ENCODE results near the gene SNTB2. TPM values are rescaled to one million over a fixed set of nuclear protein-coding genes. Genes with fewer than 3 reads are reported as not detected.
"Not testable (repeated sequence)": the region's sequence is repeated elsewhere in the genome, so short reads cannot be mapped to it uniquely, and the experiment has no call there.

Gene SNTB2
- total RNA-seq, 2 donors from 2014 or later, result 34.5 to 34.8 TPM

DNA sequence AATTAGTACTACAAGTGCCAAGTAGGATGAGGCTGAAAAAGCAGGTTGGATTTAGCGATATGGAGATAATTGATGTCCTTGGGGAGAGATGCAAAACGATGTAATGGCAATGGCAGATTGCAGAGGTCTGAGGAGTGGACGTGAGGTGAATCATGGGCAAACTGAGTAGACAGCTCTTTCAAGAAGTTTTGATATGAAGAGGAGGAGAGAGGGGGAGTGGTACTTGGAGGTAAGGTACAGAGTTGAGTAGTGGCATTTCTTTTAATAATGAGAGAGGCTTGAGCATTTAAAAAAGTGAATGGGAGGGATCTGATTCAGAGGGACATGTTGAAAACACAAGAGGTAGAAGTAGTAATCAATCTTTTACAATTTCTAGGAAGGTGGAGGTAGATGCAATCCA lies 106.4 kb downstream of the SNTB2 start:
- Histone ChIP-seq H3K9me3 (no peaks in the 10 kb centered on the region), H3K9ac (ENCODE audit: low read depth in 2 of 2, low read length in 2 of 2) (no peak overlapping the region), H3K4me1 (no peaks in the 10 kb centered on the region), H3K27me3 (no peaks in the 10 kb centered on the region), H3K4me3 (no peak overlapping the region), H3K36me3 (no peaks in the 10 kb centered on the region), H3K27ac (no peak overlapping the region)
- TF ChIP-seq, protein P1, sequence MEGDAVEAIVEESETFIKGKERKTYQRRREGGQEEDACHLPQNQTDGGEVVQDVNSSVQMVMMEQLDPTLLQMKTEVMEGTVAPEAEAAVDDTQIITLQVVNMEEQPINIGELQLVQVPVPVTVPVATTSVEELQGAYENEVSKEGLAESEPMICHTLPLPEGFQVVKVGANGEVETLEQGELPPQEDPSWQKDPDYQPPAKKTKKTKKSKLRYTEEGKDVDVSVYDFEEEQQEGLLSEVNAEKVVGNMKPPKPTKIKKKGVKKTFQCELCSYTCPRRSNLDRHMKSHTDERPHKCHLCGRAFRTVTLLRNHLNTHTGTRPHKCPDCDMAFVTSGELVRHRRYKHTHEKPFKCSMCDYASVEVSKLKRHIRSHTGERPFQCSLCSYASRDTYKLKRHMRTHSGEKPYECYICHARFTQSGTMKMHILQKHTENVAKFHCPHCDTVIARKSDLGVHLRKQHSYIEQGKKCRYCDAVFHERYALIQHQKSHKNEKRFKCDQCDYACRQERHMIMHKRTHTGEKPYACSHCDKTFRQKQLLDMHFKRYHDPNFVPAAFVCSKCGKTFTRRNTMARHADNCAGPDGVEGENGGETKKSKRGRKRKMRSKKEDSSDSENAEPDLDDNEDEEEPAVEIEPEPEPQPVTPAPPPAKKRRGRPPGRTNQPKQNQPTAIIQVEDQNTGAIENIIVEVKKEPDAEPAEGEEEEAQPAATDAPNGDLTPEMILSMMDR (IDR thresholded peaks at IDR 0.05), result no peak
- DNase-seq, result no peak
- intact Hi-C loops (cut with DNase I), result no loop called here

DNA sequence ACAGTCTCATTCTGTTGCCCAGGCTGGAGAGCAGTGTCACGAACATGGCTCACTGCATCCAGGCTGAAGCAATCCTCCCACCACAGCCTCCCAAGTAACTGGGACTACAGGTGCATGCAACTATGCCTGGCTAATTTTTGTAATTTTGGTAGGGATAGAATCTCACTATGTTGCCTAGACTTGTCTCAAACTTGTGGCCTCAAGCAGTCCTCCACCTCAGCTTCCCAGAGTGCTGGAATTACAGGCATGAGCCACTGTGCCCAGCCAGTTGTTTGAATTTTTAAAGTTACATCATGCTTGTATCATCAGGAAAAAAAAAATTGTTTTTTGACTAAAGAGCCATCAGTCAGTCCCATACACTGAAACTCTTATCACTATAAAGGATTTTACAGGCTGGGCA lies 107.1 kb downstream of the SNTB2 start:
- no peaks in the 10 kb centered on the region for H3K4me1 ChIP-seq
- H3K9ac ChIP-seq (ENCODE audit: low read depth in 2 of 2, low read length in 2 of 2), result no peak overlapping the region
- no peaks in the 10 kb centered on the region for H3K27me3 ChIP-seq
- H3K27ac ChIP-seq, result no peak overlapping the region
- TF ChIP-seq, protein P1 (IDR thresholded peaks at IDR 0.05), result no peak
- H3K4me3 ChIP-seq, result no peak overlapping the region
- no peaks in the 10 kb centered on the region for H3K9me3 ChIP-seq
- intact Hi-C loops (cut with DNase I), result no loop called here
- no peaks in the 10 kb centered on the region for H3K36me3 ChIP-seq
- no peak for DNase-seq

- H3K9ac ChIP-seq (ENCODE audit: low read depth in 2 of 2, low read length in 2 of 2); H3K27ac ChIP-seq; H3K4me3 ChIP-seq; H3K9me3 ChIP-seq; H3K27me3 ChIP-seq; H3K4me1 ChIP-seq; H3K36me3 ChIP-seq; DNase-seq; intact Hi-C loops (cut with DNase I): not testable (repeated sequence)
Observed at GRCh38 chr16:69296771-69297170, 109.8 kb downstream of the SNTB2 start.

DNA sequence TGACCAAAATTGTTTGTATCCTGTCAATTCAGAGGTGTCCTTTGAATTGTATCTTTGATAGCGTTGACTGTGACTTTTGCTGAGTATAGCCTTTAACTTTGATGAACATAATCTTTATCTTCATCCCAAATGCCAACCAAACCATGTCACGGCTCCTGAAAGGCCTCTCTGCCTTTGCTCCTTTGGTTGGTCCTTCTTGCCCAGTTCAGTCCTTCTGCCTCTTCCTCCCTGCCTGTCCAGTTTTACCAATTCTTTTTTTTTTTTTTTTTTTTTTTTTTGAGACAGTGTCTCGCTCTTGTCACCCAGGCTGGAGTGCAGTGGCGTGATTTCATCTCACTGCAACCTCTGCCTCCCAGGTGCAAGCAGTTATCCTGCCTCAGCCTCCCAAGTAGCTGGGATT lies 111.3 kb downstream of the SNTB2 start:
- Histone ChIP-seq H3K27ac (no peak overlapping the region), H3K4me1 (no peaks in the 10 kb centered on the region), H3K9ac (ENCODE audit: low read depth in 2 of 2, low read length in 2 of 2) (no peak overlapping the region), H3K9me3 (no peaks in the 10 kb centered on the region), H3K4me3 (no peak overlapping the region), H3K36me3 (no peaks in the 10 kb centered on the region), H3K27me3 (no peaks in the 10 kb centered on the region)
- DNase-seq, result no peak
- intact Hi-C loops (cut with DNase I), result no loop called here
- TF ChIP-seq, protein P1 (IDR thresholded peaks at IDR 0.05), result no peak

- no peaks in the 10 kb centered on the region for H3K36me3 ChIP-seq
Observed at GRCh38 chr16:69301187-69301586, 114.2 kb downstream of the SNTB2 start.

DNA sequence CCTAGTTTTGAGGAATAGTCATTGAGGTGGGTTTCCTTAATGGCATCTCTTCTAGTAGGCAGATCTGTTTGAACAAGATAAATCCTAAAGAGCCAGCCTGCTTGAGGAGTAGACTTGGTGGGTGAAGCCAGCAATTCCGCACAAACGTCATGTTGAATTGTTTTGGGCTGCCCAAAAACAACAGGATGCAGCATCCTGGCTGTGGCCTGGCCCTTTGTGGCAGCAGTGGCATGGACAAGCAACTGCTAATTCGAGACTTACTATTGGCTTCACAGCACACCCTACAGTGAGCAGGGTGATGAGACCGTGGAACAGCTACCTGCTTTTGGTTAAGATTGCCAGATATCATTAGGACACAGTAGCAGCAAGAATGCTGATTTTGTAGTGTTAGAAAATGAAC lies 114.9 kb downstream of the SNTB2 start:
- TF ChIP-seq, protein P1 (IDR thresholded peaks at IDR 0.05), result no peak
- no peaks in the 10 kb centered on the region for H3K9me3 ChIP-seq
- DNase-seq, result no peak
- intact Hi-C loops (cut with DNase I), result no loop called here
- no peaks in the 10 kb centered on the region for H3K27me3 ChIP-seq
- no peak overlapping the region for H3K4me3 ChIP-seq
- no peaks in the 10 kb centered on the region for H3K36me3 ChIP-seq
- H3K27ac ChIP-seq, result no peak overlapping the region
- no peak overlapping the region for H3K9ac ChIP-seq (ENCODE audit: low read depth in 2 of 2, low read length in 2 of 2)
- no peaks in the 10 kb centered on the region for H3K4me1 ChIP-seq

More at GRCh38 chr16:69301187-69301586, 114.2 kb downstream of the SNTB2 start:
- no peak for DNase-seq
- intact Hi-C loops (cut with DNase I), result no loop called here
- H3K4me1 ChIP-seq, result no peaks in the 10 kb centered on the region
- no peak overlapping the region for H3K9ac ChIP-seq (ENCODE audit: low read depth in 2 of 2, low read length in 2 of 2)
- H3K27me3 ChIP-seq, result no peaks in the 10 kb centered on the region
- H3K27ac ChIP-seq, result no peak overlapping the region
- H3K9me3 ChIP-seq, result no peaks in the 10 kb centered on the region
- no peak overlapping the region for H3K4me3 ChIP-seq
- TF ChIP-seq, protein P1 (IDR thresholded peaks at IDR 0.05), result no peak

All from colonic mucosa (tissue), 4 donors.